Fibroblast of gingiva (primary cell): ENCODE results near the gene SCML2.
A peak's percentile ranks its signal among the peaks of the same experiment; 100 is the strongest.
"Not testable (repeated sequence)": the region's sequence is repeated elsewhere in the genome, so short reads cannot be mapped to it uniquely, and the experiment has no call there.

Source experiments
- DNase-seq: peaks from one replicate; pipeline ENCODE4 v3.0.0-alpha.2; 2011; ENCODE audit warnings: low read depth

SCML2 gene

GRCh38 chrX:18354369-18355223 is at the start of gene SCML2:
SCML2 (minus strand) TSS chrX:18354688; CDS start chrX:18334071, 20,617 bp downstream.
- DNase-seq: peak; percentile 37

GRCh38 chrX:18401848-18402213 is 47.3 kb upstream of the SCML2 start:
- no peak for DNase-seq

- no peak for DNase-seq
These were observed 40.0 kb upstream of the SCML2 start for GRCh38 chrX:18394477-18394876.

GRCh38 chrX:18390941-18391538 is 36.6 kb upstream of the SCML2 start:
- DNase-seq: peak; percentile 28

- no peak for DNase-seq
These were observed 35.5 kb upstream of the SCML2 start for GRCh38 chrX:18389966-18390365.

GRCh38 chrX:18377796-18378195 is 23.3 kb upstream of the SCML2 start:
- no peak for DNase-seq

GRCh38 chrX:18375131-18375805 is 20.8 kb upstream of the SCML2 start:
- not testable (repeated sequence) for DNase-seq

- not testable (repeated sequence) for DNase-seq
These were observed 14.6 kb upstream of the SCML2 start for GRCh38 chrX:18369096-18369495.

- no peak for DNase-seq
These were observed 13.9 kb upstream of the SCML2 start for GRCh38 chrX:18368402-18368801.

- DNase-seq: peak; percentile 36
These were observed 6.4 kb upstream of the SCML2 start for GRCh38 chrX:18360867-18361266.

- no peak for DNase-seq
These were observed 538 bp downstream of the SCML2 start for GRCh38 chrX:18353931-18354368.

GRCh38 chrX:18351784-18352183 is 2.7 kb downstream of the SCML2 start:
- no peak for DNase-seq

GRCh38 chrX:18348047-18348446 is 6.4 kb downstream of the SCML2 start:
- DNase-seq: no peak

- DNase-seq: no peak
These were observed 45.1 kb downstream of the SCML2 start for GRCh38 chrX:18309401-18309800.

GRCh38 chrX:18297251-18297650 is 57.2 kb downstream of the SCML2 start:
- DNase-seq: no peak

- no peak for DNase-seq
These were observed 59.6 kb downstream of the SCML2 start for GRCh38 chrX:18294893-18295292.

GRCh38 chrX:18291006-18291545 is 63.4 kb downstream of the SCML2 start:
- DNase-seq: peak; percentile 76

GRCh38 chrX:18290200-18290599 is 64.3 kb downstream of the SCML2 start:
- peak; percentile 49 for DNase-seq

- no peak for DNase-seq
These were observed 65.8 kb downstream of the SCML2 start for GRCh38 chrX:18288716-18289115.

GRCh38 chrX:18286322-18286831 is 68.1 kb downstream of the SCML2 start:
- no peak for DNase-seq

- DNase-seq: no peak
These were observed 76.0 kb downstream of the SCML2 start for GRCh38 chrX:18278449-18278848.

GRCh38 chrX:18272222-18272621 is 82.3 kb downstream of the SCML2 start:
- DNase-seq: no peak
